SU-DHL-6 (cell line): ENCODE results near the gene NPY1R.

ENCODE experiments used
- EZH2phosphoT487 ChIP-seq: fragments of 200-600 bp; sonication (generic), shearing (Covaris generic); conservative IDR thresholded peaks from 2 replicates; pipeline ENCODE4 v1.6.1; 2018; ENCODE audit warnings: mild to moderate bottlenecking, antibody characterized with exemption, low read length, moderate library complexity, mixed read lengths
- TF ChIP-seq, protein P1 (sequence below): fragments of 200-600 bp; sonication (generic); IDR thresholded peaks from one replicate; pipeline ENCODE4 v1.5.1; 2017; ENCODE audit warnings: antibody characterized with exemption, mild to moderate bottlenecking, low read length, moderate library complexity; ENCODE audit not compliant: insufficient read depth, poor library complexity, severe bottlenecking

DNA sequence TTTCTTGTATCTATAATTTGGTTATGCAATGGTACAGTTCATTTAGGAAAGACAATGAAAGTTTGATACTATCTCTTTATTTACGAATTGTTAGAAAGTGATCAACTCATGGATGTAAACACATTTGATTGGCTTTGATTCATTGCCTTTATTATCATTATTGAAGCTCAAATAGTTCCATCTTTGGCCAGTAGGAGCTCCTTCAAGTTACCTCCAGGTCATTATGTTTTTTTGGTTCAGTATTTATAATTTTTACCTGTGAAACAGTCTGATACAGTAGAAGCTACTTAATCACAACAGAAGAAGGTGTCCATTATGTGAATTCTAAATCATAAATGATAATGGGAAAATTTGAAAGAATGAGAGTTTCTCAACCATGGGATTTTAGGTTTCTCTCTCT lies 23.7 kb upstream of the NPY1R start:
- TF ChIP-seq, protein P1, sequence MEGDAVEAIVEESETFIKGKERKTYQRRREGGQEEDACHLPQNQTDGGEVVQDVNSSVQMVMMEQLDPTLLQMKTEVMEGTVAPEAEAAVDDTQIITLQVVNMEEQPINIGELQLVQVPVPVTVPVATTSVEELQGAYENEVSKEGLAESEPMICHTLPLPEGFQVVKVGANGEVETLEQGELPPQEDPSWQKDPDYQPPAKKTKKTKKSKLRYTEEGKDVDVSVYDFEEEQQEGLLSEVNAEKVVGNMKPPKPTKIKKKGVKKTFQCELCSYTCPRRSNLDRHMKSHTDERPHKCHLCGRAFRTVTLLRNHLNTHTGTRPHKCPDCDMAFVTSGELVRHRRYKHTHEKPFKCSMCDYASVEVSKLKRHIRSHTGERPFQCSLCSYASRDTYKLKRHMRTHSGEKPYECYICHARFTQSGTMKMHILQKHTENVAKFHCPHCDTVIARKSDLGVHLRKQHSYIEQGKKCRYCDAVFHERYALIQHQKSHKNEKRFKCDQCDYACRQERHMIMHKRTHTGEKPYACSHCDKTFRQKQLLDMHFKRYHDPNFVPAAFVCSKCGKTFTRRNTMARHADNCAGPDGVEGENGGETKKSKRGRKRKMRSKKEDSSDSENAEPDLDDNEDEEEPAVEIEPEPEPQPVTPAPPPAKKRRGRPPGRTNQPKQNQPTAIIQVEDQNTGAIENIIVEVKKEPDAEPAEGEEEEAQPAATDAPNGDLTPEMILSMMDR: no peak
- no peak for TF ChIP-seq EZH2phosphoT487
